Measurements from ENCODE around the gene ZFX. TPM values are rescaled to one million over a fixed set of nuclear protein-coding genes. Genes with fewer than 3 reads are reported as not detected.
"Not testable (repeated sequence)": the region's sequence is repeated elsewhere in the genome, so short reads cannot be mapped to it uniquely, and the experiment has no call there.

Gene ZFX
- polyA plus RNA-seq, 4 donors, result 22.5 to 34.0 (median 30.8) TPM

- no peak for DNase-seq (ENCODE audit: low read depth in 4 of 4, low spot score in 2 of 4)
Measured at GRCh38 chrX:24150898-24151297, 1.4 kb downstream of the ZFX start.

- no peak for DNase-seq (ENCODE audit: low read depth in 4 of 4, low spot score in 2 of 4)
Measured at GRCh38 chrX:24151513-24151912, 2.0 kb downstream of the ZFX start.

GRCh38 chrX:24153178-24153795 lies 3.8 kb downstream of the ZFX start:
- DNase-seq (ENCODE audit: low read depth in 4 of 4, low spot score in 2 of 4), result no peak

GRCh38 chrX:24153796-24154189 lies 4.3 kb downstream of the ZFX start:
- DNase-seq (ENCODE audit: low read depth in 4 of 4, low spot score in 2 of 4), result no peak

- no peak for DNase-seq (ENCODE audit: low read depth in 4 of 4, low spot score in 2 of 4)
Measured at GRCh38 chrX:24154490-24155034, 5.0 kb downstream of the ZFX start.

DNA sequence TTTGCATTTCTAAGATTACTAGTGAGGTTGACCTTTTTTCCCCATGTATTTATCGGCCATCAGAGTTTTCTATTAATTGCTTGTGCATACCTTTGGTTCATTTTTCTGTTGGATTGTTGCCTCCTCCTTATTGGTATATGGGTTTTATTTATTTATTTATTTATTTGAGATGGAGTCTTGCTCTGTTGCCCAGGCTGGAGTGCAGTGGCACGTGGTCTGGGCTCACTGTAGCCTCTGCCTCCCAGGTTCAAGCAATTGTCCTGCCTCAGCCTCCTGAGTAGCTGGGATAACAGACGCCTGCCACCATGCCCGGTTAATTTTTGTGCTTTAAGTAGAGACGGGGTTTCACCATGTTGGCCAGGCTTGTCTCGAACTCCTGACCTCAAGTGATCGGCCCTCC lies 6.2 kb downstream of the ZFX start:
- DNase-seq (ENCODE audit: low read depth in 4 of 4, low spot score in 2 of 4), result not testable (repeated sequence)

DNA sequence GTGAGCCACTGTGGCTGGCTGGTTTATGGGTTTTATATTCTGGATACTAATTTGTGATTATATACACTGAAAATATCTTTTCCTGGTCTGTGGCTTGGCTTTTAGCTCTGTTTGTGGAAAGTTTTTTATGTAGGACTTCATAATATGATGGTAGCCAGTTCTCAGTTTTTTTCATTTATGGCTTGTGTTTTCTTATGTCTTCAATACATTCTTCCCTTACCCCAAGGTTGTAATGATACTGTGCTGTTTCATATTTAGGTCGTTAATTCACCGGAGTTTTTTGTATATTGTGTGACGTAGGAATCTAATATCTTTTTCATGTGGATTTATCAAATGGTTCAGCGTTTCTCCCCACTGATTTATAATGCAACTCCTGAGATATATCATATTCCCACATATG lies 6.6 kb downstream of the ZFX start:
- no peak for DNase-seq (ENCODE audit: low read depth in 4 of 4, low spot score in 2 of 4)

- no peak for DNase-seq (ENCODE audit: low read depth in 4 of 4, low spot score in 2 of 4)
Measured at GRCh38 chrX:24158881-24159280, 9.4 kb downstream of the ZFX start.

GRCh38 chrX:24166078-24166477 lies 16.5 kb downstream of the ZFX start:
- no peak for DNase-seq (ENCODE audit: low read depth in 4 of 4, low spot score in 2 of 4)

DNA sequence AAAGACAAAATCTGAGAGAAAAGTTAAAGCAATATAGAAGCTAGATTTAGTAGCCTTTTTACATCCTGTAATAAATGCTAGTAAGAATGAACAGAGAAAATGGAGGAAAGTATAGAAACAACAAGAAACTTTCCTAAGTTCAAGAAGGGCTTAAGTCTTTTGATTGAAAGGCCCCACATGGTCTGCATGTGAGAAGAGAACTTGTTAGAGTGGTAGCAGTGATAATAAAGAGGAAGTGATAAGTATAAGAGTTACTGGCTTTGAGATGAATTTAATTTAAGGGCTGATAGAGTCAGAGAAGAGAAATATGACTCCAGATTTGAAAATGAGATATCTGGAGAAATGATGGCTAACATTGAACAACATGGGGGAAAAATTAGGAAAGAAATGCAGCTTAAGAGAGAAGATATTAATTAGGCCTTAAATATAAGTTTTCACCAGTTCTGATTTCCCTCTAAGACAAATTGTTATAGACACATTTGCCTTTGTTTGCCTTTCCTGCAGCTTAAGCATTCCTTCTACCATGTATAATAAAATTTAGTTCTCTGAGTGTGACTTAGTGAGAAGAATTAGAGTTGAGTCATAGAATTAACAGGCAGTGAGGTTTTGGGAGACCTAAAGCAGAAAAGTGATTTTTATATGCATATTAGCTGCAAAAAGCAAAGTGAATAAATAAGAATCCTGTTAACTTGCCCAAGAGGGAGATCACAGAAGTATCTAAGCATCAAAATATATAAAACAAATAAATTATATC lies 18.4 kb downstream of the ZFX start:
- DNase-seq (ENCODE audit: low read depth in 4 of 4, low spot score in 2 of 4), result no peak

GRCh38 chrX:24168807-24169206 lies 19.3 kb downstream of the ZFX start:
- DNase-seq (ENCODE audit: low read depth in 4 of 4, low spot score in 2 of 4), result no peak

GRCh38 chrX:24169211-24169610 lies 19.7 kb downstream of the ZFX start:
- no peak for DNase-seq (ENCODE audit: low read depth in 4 of 4, low spot score in 2 of 4)

GRCh38 chrX:24173115-24173847 lies 23.8 kb downstream of the ZFX start:
- no peak for DNase-seq (ENCODE audit: low read depth in 4 of 4, low spot score in 2 of 4)

DNA sequence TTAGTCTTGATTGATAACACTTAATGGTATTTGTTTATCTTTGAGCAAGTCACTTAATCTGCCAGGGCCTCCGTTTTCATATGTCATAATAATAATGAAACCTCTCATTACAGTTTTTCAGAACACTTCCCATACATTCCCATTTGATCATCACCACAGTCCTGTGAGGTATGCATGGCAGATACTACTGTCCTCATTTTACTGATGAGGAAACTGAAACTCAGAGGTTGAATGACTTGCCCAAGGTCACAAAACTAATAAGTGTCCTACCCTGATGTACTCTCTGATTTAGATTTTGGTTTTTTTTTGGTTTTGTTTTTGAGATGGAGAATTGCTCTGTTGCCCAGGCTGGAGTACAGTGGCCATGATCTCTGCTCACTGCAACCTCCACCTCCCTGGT lies 25.7 kb downstream of the ZFX start:
- no peak for DNase-seq (ENCODE audit: low read depth in 4 of 4, low spot score in 2 of 4)

DNA sequence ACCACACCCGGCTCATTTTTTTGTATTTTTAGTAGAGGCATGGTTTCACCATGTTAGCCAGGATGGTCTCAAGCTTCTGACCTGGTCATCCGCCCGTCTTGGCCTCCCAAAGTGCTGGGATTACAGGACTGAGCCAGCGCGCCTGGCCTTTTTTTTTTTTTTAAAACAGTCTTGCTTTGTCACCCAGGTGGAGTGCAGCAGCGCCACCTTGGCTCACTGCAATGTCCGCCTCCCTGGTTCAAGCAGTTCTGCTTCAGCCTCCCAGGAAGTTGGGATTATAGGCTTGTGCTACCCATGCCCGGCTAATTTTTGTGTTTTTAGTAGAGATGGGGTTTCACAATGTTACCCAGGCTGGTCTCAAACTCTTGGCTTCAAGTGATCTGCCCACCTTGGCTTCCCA lies 28.9 kb downstream of the ZFX start:
- DNase-seq (ENCODE audit: low read depth in 4 of 4, low spot score in 2 of 4), result no peak

- no peak for DNase-seq (ENCODE audit: low read depth in 4 of 4, low spot score in 2 of 4)
Measured at GRCh38 chrX:24184018-24184417, 34.5 kb downstream of the ZFX start.

- no peak for DNase-seq (ENCODE audit: low read depth in 4 of 4, low spot score in 2 of 4)
Measured at GRCh38 chrX:24186483-24186882, 37.0 kb downstream of the ZFX start.

GRCh38 chrX:24186986-24187385 lies 37.5 kb downstream of the ZFX start:
- DNase-seq (ENCODE audit: low read depth in 4 of 4, low spot score in 2 of 4), result no peak

GRCh38 chrX:24189490-24189889 lies 40.0 kb downstream of the ZFX start:
- no peak for DNase-seq (ENCODE audit: low read depth in 4 of 4, low spot score in 2 of 4)

GRCh38 chrX:24190500-24191156 lies 41.1 kb downstream of the ZFX start:
- DNase-seq (ENCODE audit: low read depth in 4 of 4, low spot score in 2 of 4), result no peak

GRCh38 chrX:24196509-24196908 lies 47.0 kb downstream of the ZFX start:
- no peak for DNase-seq (ENCODE audit: low read depth in 4 of 4, low spot score in 2 of 4)

All from left renal cortex interstitium (tissue), 4 donors.